ENCODE measurements around the gene DCPS.

GRCh38 chr11:126370016-126370415 is 66.2 kb downstream of the DCPS start:
- TF ChIP-seq CTCF (conservative IDR thresholded peaks at IDR 0.05; ENCODE audit: low read depth, low read length) (no peak), EZH2 (IDR thresholded peaks at IDR 0.05; ENCODE audit: low read length, unreplicated experiment) (no peak)

Measured in PC-3 (cell line).